Neural cell (in vitro differentiated cells): ENCODE data around the gene GNG7.

Source experiments
- EP300 ChIP-seq: fragments of 450-650 bp; conservative IDR thresholded peaks from 2 replicates; pipeline ENCODE4 v1.6.1; 2014; ENCODE audit warnings: antibody characterized with exemption, mild to moderate bottlenecking, moderate library complexity; ENCODE audit not compliant: poor library complexity, severe bottlenecking
- EZH2 ChIP-seq: fragments of 200-600, 300-800 bp; shearing (Covaris generic), sonication (generic); IDR thresholded peaks from 2 replicates; pipeline ENCODE4 v1.6.1; 2014; ENCODE audit warnings: antibody characterized with exemption, low read length, borderline replicate concordance, mild to moderate bottlenecking; ENCODE audit not compliant: insufficient read depth, poor library complexity, severe bottlenecking
- MXI1 ChIP-seq: fragments of 450-650 bp; conservative IDR thresholded peaks from 2 replicates; pipeline ENCODE4 v1.6.1; 2014; ENCODE audit warnings: antibody characterized with exemption, mild to moderate bottlenecking; ENCODE audit not compliant: poor library complexity, severe bottlenecking
- POLR2AphosphoS5 ChIP-seq: IDR thresholded peaks from 2 replicates; pipeline ENCODE4 v1.6.1; 2012
- RAD21 ChIP-seq: fragments of 450-650 bp; conservative IDR thresholded peaks from 2 replicates; pipeline ENCODE4 v1.6.1; 2014; ENCODE audit warnings: antibody characterized with exemption, mild to moderate bottlenecking, moderate library complexity
- SMC3 ChIP-seq: fragments of 450-650 bp; conservative IDR thresholded peaks from 2 replicates; pipeline ENCODE4 v1.6.1; 2014; ENCODE audit warnings: antibody characterized with exemption, mild to moderate bottlenecking, moderate library complexity; ENCODE audit not compliant: poor library complexity
- TAF1 ChIP-seq: IDR thresholded peaks from 2 replicates; pipeline ENCODE4 v1.6.1; 2012; ENCODE audit warnings: low read depth
- TF ChIP-seq, protein P1 (sequence below): fragments of 450-650 bp; IDR thresholded peaks from 2 replicates; pipeline ENCODE4 v1.5.1; 2014; ENCODE audit warnings: antibody characterized with exemption, mild to moderate bottlenecking, moderate library complexity; ENCODE audit not compliant: poor library complexity, severe bottlenecking
- TF ChIP-seq, protein P2 (sequence below): IDR thresholded peaks from 2 replicates; pipeline ENCODE4 v1.6.1; 2012; ENCODE audit warnings: borderline replicate concordance

DNA sequence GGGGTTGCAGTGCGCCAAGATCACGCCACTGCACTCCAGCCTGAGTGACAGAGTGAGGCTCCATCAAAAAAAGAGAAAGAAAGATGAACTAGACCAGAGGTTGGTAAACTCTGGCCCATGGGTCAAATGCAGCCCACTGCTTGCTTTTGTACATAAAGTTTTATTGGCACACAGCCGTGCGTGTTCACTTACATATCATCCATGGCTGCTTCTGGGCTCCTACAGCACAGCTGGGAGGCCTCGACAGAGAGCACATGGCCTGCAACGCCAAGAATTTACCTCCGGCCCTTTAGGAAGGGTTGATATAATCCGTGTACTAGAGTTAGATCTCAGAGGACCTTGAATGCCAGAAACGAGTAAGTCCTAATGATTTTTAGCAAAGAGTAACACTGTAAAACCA, 46.0 kb downstream of the GNG7 start:
- TF ChIP-seq POLR2AphosphoS5 (no peak), EZH2 (no peak), TAF1 (no peak), SMC3 (no peak), EP300 (no peak), RAD21 (no peak), MXI1 (no peak)
- TF ChIP-seq, protein P1, sequence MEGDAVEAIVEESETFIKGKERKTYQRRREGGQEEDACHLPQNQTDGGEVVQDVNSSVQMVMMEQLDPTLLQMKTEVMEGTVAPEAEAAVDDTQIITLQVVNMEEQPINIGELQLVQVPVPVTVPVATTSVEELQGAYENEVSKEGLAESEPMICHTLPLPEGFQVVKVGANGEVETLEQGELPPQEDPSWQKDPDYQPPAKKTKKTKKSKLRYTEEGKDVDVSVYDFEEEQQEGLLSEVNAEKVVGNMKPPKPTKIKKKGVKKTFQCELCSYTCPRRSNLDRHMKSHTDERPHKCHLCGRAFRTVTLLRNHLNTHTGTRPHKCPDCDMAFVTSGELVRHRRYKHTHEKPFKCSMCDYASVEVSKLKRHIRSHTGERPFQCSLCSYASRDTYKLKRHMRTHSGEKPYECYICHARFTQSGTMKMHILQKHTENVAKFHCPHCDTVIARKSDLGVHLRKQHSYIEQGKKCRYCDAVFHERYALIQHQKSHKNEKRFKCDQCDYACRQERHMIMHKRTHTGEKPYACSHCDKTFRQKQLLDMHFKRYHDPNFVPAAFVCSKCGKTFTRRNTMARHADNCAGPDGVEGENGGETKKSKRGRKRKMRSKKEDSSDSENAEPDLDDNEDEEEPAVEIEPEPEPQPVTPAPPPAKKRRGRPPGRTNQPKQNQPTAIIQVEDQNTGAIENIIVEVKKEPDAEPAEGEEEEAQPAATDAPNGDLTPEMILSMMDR: no peak
- TF ChIP-seq, protein P2, sequence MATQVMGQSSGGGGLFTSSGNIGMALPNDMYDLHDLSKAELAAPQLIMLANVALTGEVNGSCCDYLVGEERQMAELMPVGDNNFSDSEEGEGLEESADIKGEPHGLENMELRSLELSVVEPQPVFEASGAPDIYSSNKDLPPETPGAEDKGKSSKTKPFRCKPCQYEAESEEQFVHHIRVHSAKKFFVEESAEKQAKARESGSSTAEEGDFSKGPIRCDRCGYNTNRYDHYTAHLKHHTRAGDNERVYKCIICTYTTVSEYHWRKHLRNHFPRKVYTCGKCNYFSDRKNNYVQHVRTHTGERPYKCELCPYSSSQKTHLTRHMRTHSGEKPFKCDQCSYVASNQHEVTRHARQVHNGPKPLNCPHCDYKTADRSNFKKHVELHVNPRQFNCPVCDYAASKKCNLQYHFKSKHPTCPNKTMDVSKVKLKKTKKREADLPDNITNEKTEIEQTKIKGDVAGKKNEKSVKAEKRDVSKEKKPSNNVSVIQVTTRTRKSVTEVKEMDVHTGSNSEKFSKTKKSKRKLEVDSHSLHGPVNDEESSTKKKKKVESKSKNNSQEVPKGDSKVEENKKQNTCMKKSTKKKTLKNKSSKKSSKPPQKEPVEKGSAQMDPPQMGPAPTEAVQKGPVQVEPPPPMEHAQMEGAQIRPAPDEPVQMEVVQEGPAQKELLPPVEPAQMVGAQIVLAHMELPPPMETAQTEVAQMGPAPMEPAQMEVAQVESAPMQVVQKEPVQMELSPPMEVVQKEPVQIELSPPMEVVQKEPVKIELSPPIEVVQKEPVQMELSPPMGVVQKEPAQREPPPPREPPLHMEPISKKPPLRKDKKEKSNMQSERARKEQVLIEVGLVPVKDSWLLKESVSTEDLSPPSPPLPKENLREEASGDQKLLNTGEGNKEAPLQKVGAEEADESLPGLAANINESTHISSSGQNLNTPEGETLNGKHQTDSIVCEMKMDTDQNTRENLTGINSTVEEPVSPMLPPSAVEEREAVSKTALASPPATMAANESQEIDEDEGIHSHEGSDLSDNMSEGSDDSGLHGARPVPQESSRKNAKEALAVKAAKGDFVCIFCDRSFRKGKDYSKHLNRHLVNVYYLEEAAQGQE: no peak
